Measurements from ENCODE around the gene SLC46A1.

The SLC46A1 gene

GRCh38 chr17:28402844-28403243 is 3.2 kb downstream of the SLC46A1 start:
- no peak for DNase-seq

- DNase-seq, result no peak
These were observed 3.8 kb downstream of the SLC46A1 start for GRCh38 chr17:28402224-28402630.

GRCh38 chr17:28399808-28400207 is 6.2 kb downstream of the SLC46A1 start:
- DNase-seq, result no peak

- no peak for DNase-seq
These were observed 7.6 kb downstream of the SLC46A1 start for GRCh38 chr17:28398280-28398981.

GRCh38 chr17:28397687-28398279 is 8.2 kb downstream of the SLC46A1 start:
- no peak for DNase-seq

GRCh38 chr17:28397275-28397674 is 8.7 kb downstream of the SLC46A1 start:
- no peak for DNase-seq

GRCh38 chr17:28396635-28397239 is 9.3 kb downstream of the SLC46A1 start:
- DNase-seq, result no peak

GRCh38 chr17:28395968-28396367 is 10.0 kb downstream of the SLC46A1 start:
- DNase-seq, result no peak

GRCh38 chr17:28395426-28395825 is 10.6 kb downstream of the SLC46A1 start:
- DNase-seq, result no peak

GRCh38 chr17:28394337-28395116 is 11.5 kb downstream of the SLC46A1 start:
- DNase-seq, result no peak

GRCh38 chr17:28392491-28392890 is 13.5 kb downstream of the SLC46A1 start:
- no peak for DNase-seq

- DNase-seq, result no peak
These were observed 14.6 kb downstream of the SLC46A1 start for GRCh38 chr17:28391401-28391800.

- no peak for DNase-seq
These were observed 15.0 kb downstream of the SLC46A1 start for GRCh38 chr17:28390984-28391383.

- no peak for DNase-seq
These were observed 15.4 kb downstream of the SLC46A1 start for GRCh38 chr17:28390563-28390962.

- no peak for DNase-seq
These were observed 15.9 kb downstream of the SLC46A1 start for GRCh38 chr17:28390141-28390540.

GRCh38 chr17:28388106-28388505 is 17.9 kb downstream of the SLC46A1 start:
- DNase-seq, result no peak

GRCh38 chr17:28386391-28386790 is 19.6 kb downstream of the SLC46A1 start:
- no peak for DNase-seq

GRCh38 chr17:28385406-28385805 is 20.6 kb downstream of the SLC46A1 start:
- DNase-seq, result peak; percentile 28

- DNase-seq, result peak; percentile 23
These were observed 21.0 kb downstream of the SLC46A1 start for GRCh38 chr17:28385037-28385400.

- peak; percentile 73 for DNase-seq
These were observed 21.6 kb downstream of the SLC46A1 start for GRCh38 chr17:28384281-28385036.

- peak; percentile 28 for DNase-seq
These were observed 24.7 kb downstream of the SLC46A1 start for GRCh38 chr17:28381141-28381825.

Measured in CD4-positive, alpha-beta T cell treated with Interleukin-17A for 4 hours (primary cell).